ENCODE data around the gene FCHSD2.

FCHSD2 gene

DNA sequence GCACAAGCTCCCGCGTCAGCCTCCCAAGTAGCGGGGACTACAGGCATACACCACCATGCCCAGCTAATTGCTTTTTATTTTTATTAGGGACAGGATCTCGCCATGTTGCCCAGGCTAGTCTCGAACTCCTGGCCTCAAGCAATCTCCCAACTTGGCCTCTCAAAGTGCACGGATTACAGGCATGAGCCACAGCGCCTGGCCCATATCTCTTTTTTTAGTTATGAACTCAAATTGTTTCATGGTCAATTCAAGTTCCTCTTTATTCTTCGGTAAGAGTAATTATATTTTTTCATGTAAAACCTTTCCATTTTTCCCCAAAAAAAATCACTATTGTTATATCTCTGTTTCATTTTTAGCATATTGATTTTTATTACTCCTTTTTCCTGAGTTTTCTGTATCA lies 25.5 kb downstream of the FCHSD2 start:
- Histone ChIP-seq H3K9me2 (ENCODE audit: low read depth, low read length) (no peaks in the 10 kb centered on the region), H3K27me3 (ENCODE audit: insufficient read depth, low read length) (no peaks in the 10 kb centered on the region), H3K27ac (ENCODE audit: low read depth, low read length, poor library complexity, severe bottlenecking) (no peak overlapping the region), H3K9me3 (ENCODE audit: low read length) (peaks cover 4% of the 10 kb centered on the region; the same call in 1 of the 2 replicates), H3K36me3 (ENCODE audit: insufficient read depth, low read length) (peaks cover 79% of the 10 kb centered on the region), H3K4me1 (ENCODE audit: insufficient read depth, low read length, severe bottlenecking) (no peaks in the 10 kb centered on the region), H3K4me3 (ENCODE audit: low read depth, low read length, poor library complexity, severe bottlenecking) (no peak overlapping the region), H3K79me2 (ENCODE audit: insufficient read depth, low read length) (peaks cover 52% of the 10 kb centered on the region), H2AFZ (ENCODE audit: low read length) (no peak overlapping the region), H3K9ac (ENCODE audit: low read length) (no peak overlapping the region), H3K4me2 (ENCODE audit: low read length) (no peak overlapping the region), H3F3A (ENCODE audit: insufficient read depth, low read length) (no peaks in the 10 kb centered on the region), H4K20me1 (ENCODE audit: insufficient read depth, low read length) (no peaks in the 10 kb centered on the region)
- TF ChIP-seq EZH2 (IDR thresholded peaks at IDR 0.05; ENCODE audit: borderline replicate concordance, low read length), result no peak
- TF ChIP-seq, protein P1, sequence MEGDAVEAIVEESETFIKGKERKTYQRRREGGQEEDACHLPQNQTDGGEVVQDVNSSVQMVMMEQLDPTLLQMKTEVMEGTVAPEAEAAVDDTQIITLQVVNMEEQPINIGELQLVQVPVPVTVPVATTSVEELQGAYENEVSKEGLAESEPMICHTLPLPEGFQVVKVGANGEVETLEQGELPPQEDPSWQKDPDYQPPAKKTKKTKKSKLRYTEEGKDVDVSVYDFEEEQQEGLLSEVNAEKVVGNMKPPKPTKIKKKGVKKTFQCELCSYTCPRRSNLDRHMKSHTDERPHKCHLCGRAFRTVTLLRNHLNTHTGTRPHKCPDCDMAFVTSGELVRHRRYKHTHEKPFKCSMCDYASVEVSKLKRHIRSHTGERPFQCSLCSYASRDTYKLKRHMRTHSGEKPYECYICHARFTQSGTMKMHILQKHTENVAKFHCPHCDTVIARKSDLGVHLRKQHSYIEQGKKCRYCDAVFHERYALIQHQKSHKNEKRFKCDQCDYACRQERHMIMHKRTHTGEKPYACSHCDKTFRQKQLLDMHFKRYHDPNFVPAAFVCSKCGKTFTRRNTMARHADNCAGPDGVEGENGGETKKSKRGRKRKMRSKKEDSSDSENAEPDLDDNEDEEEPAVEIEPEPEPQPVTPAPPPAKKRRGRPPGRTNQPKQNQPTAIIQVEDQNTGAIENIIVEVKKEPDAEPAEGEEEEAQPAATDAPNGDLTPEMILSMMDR (IDR thresholded peaks at IDR 0.05; ENCODE audit: low read length), result no peak

DNA sequence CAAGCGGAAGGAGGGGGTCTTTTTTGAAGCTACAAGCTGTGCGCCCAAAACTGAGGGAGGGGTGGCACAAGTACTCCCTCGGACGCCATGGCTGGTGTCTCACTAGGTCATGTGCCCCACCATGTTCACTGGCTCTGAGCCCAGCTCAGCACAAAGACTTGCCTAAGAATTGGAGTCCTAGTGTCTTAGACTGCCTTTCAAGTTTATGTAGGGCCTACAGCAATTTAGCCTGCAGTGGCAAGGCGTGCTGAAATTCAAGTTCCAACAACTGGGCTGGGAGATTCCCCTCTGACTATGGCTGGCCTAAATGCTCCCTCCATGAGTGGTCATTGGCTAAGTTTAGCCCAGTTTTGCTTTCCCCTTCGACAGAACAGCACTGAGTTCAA lies 27.3 kb downstream of the FCHSD2 start:
- Histone ChIP-seq H3K4me1 (ENCODE audit: insufficient read depth, low read length, severe bottlenecking) (no peaks in the 10 kb centered on the region), H4K20me1 (ENCODE audit: insufficient read depth, low read length) (no peaks in the 10 kb centered on the region), H2AFZ (ENCODE audit: low read length) (no peak overlapping the region), H3K9me2 (ENCODE audit: low read depth, low read length) (no peaks in the 10 kb centered on the region), H3K4me3 (ENCODE audit: low read depth, low read length, poor library complexity, severe bottlenecking) (no peak overlapping the region), H3K79me2 (ENCODE audit: insufficient read depth, low read length) (peaks cover 36% of the 10 kb centered on the region), H3K27ac (ENCODE audit: low read depth, low read length, poor library complexity, severe bottlenecking) (no peak overlapping the region), H3K4me2 (ENCODE audit: low read length) (no peak overlapping the region), H3F3A (ENCODE audit: insufficient read depth, low read length) (0 out of 2 replicates have a peak, but pooled peaks cover 2% of the 10 kb centered on the region), H3K9ac (ENCODE audit: low read length) (no peak overlapping the region), H3K27me3 (ENCODE audit: insufficient read depth, low read length) (no peaks in the 10 kb centered on the region), H3K36me3 (ENCODE audit: insufficient read depth, low read length) (peaks cover 72% of the 10 kb centered on the region), H3K9me3 (ENCODE audit: low read length) (peaks cover 12% of the 10 kb centered on the region; the same call in 1 of the 2 replicates)
- TF ChIP-seq, protein P1 (IDR thresholded peaks at IDR 0.05; ENCODE audit: low read length), result no peak
- TF ChIP-seq EZH2 (IDR thresholded peaks at IDR 0.05; ENCODE audit: borderline replicate concordance, low read length), result no peak

DNA sequence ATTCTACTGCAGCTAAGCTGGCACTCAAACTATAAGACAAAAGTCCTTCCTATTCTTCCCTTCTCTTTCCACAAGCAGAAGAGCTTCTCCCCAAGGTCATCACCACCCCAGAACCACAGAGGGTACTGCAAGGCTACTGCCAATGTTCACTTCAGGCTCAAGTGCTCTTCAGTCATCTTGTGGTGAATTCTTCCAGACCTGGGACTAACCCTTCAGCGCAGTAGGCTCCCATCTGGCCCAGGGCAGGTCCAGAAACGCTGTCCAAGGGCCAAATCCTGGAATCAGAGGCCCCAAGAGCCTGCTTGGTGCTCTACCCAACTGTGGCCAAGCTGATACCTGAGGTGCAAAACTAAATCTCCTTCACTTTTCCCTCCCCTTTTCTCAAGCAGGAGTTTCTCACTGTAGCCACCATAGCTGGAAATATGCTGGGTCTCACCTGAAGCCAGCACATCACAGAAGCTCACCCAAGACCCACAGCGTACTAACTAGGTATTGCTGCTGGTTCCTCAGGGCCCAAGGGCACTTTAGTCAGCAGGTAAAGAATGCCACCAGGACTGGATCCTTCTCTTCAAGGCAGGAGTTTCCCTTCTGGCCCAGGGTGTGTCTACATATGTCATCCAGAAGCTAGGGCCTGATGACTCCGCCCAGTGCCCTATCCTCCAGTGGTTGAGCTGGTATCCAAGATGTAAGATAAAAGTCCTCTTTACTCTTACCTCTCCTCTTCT lies 27.8 kb downstream of the FCHSD2 start:
- TF ChIP-seq, protein P1 (IDR thresholded peaks at IDR 0.05; ENCODE audit: low read length), result no peak
- TF ChIP-seq EZH2 (IDR thresholded peaks at IDR 0.05; ENCODE audit: borderline replicate concordance, low read length), result no peak
- Histone ChIP-seq H3K9me3 (ENCODE audit: low read length) (peaks cover 12% of the 10 kb centered on the region; the same call in 1 of the 2 replicates), H3K4me2 (ENCODE audit: low read length) (no peak overlapping the region), H4K20me1 (ENCODE audit: insufficient read depth, low read length) (no peaks in the 10 kb centered on the region), H3K27ac (ENCODE audit: low read depth, low read length, poor library complexity, severe bottlenecking) (no peak overlapping the region), H3K4me3 (ENCODE audit: low read depth, low read length, poor library complexity, severe bottlenecking) (no peak overlapping the region), H3K4me1 (ENCODE audit: insufficient read depth, low read length, severe bottlenecking) (no peaks in the 10 kb centered on the region), H3K36me3 (ENCODE audit: insufficient read depth, low read length) (peaks cover 67% of the 10 kb centered on the region), H2AFZ (ENCODE audit: low read length) (no peak overlapping the region), H3F3A (ENCODE audit: insufficient read depth, low read length) (0 out of 2 replicates have a peak, but pooled peaks cover 2% of the 10 kb centered on the region), H3K9ac (ENCODE audit: low read length) (no peak overlapping the region), H3K9me2 (ENCODE audit: low read depth, low read length) (no peaks in the 10 kb centered on the region), H3K79me2 (ENCODE audit: insufficient read depth, low read length) (peaks cover 32% of the 10 kb centered on the region), H3K27me3 (ENCODE audit: insufficient read depth, low read length) (no peaks in the 10 kb centered on the region)

Measured in OCI-LY1 (cell line).